Right atrium auricular region (tissue), 2 donors: Measurements from ENCODE around the gene CD1D. TPM values are rescaled to one million over a fixed set of nuclear protein-coding genes. Genes with fewer than 3 reads are reported as not detected.

Source experiments
- DNase-seq: peaks from one replicate; pipeline ENCODE4 v3.0.0-alpha.2; 2019; ENCODE audit warnings: low spot score
- H3K27ac ChIP-seq, 2 donors: fragments of 200-600 bp; sonication (generic); 1 replicate in 1 of 2; 2 replicates in 1 of 2; pipeline ENCODE4 v1.5.1; 2016 to 2019
- H3K27me3 ChIP-seq, 2 donors: fragments of 200-600 bp; sonication (generic); one replicate each; pipeline versions ENCODE4 v1.5.1 to v1.6.0; 2017 to 2019
- H3K36me3 ChIP-seq: fragments of 200-600 bp; sonication (generic); one replicate; pipeline ENCODE4 v1.5.1; 2016
- H3K4me1 ChIP-seq, 2 donors: fragments of 200-600 bp; sonication (generic); one replicate each; pipeline versions ENCODE4 v1.5.1 to v1.6.0; 2017 to 2019
- H3K4me3 ChIP-seq, 2 donors: fragments of 200-600 bp; sonication (generic); 1 replicate in 1 of 2; 2 replicates in 1 of 2; pipeline ENCODE4 v1.5.1; 2017 to 2019; ENCODE audit warnings: mild to moderate bottlenecking in 1 of 2, moderate library complexity in 1 of 2
- H3K9me3 ChIP-seq, 2 donors: fragments of 200-600 bp; sonication (generic); one replicate each; pipeline ENCODE4 v1.5.1; 2019
- total RNA-seq, 2 donors: library from RNA; depleted of rRNA; stranded (reverse); fragments of >200 nt; gene quantifications; one replicate each; pipeline ENCODE4 v1.1.0, GENCODE V29; 2016
- TF ChIP-seq, protein P1 (sequence below), 2 donors: fragments of 200-600 bp; sonication (generic); IDR thresholded peaks; one replicate each; pipeline ENCODE4 v1.5.1; 2019; ENCODE audit warnings: antibody characterized with exemption in 2 of 2

Gene CD1D
- total RNA-seq, 2 donors from 2014 or later, result 0.48 to 2.0 TPM

DNA sequence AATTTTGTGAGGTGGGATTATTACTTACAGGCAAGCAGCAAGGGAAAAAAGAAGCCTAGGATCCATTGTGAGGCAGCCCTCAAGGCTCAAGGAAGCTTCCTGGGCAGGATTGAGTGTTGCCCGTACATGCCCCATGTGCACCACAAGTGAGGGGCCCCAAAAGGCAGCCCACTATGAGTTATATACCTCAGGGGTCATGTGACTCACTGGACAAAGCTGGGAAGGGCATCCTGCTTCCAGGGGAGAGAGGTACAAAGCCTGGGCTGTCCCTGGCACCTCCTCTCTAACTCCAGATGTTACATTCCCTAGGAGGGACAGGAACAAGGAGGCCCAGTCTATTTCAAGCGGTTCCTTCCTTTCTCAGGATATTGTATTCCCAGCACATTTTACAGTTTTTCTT is 34.0 kb upstream of the CD1D start:
- peak; percentile 34 for DNase-seq
- H3K36me3 ChIP-seq, result no peaks in the 10 kb centered on the region
- H3K27ac ChIP-seq, result peak overlapping the region in 1 of 2 donors; percentile 52
- no peak overlapping the region for H3K4me3 ChIP-seq
- no peaks in the 10 kb centered on the region for H3K27me3 ChIP-seq
- no peaks in the 10 kb centered on the region for H3K9me3 ChIP-seq
- TF ChIP-seq, protein P1, sequence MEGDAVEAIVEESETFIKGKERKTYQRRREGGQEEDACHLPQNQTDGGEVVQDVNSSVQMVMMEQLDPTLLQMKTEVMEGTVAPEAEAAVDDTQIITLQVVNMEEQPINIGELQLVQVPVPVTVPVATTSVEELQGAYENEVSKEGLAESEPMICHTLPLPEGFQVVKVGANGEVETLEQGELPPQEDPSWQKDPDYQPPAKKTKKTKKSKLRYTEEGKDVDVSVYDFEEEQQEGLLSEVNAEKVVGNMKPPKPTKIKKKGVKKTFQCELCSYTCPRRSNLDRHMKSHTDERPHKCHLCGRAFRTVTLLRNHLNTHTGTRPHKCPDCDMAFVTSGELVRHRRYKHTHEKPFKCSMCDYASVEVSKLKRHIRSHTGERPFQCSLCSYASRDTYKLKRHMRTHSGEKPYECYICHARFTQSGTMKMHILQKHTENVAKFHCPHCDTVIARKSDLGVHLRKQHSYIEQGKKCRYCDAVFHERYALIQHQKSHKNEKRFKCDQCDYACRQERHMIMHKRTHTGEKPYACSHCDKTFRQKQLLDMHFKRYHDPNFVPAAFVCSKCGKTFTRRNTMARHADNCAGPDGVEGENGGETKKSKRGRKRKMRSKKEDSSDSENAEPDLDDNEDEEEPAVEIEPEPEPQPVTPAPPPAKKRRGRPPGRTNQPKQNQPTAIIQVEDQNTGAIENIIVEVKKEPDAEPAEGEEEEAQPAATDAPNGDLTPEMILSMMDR (IDR thresholded peaks at IDR 0.05), result no peak
- peaks cover 0 to 40% of the 10 kb centered on the region in 2 donors for H3K4me1 ChIP-seq

DNA sequence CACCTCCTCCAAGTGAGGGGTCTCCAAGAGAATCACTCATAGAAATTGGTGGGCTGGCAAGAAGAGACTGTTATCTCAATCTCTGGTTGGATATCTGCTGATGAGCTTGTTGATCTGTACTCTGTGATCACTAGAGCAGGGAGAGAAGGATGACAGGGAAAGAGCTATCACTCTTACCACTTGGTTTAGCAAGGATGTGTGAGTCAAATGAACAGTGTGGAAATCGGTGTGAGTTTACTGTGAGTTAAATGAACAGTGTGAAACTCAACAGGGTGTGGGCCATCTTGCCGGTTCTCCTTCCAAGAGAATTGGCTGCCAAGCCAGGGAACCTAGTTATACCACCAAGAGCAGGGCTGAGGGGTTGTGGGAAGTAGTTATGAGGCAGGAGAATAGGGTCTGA is 33.3 kb upstream of the CD1D start:
- TF ChIP-seq, protein P1 (IDR thresholded peaks at IDR 0.05), result no peak
- Histone ChIP-seq H3K4me1 (peaks cover 0 to 40% of the 10 kb centered on the region in 2 donors), H3K4me3 (no peak overlapping the region), H3K9me3 (no peaks in the 10 kb centered on the region), H3K27me3 (no peaks in the 10 kb centered on the region), H3K36me3 (no peaks in the 10 kb centered on the region), H3K27ac (peak overlapping the region; percentile 52)
- DNase-seq, result peak; percentile 36

DNA sequence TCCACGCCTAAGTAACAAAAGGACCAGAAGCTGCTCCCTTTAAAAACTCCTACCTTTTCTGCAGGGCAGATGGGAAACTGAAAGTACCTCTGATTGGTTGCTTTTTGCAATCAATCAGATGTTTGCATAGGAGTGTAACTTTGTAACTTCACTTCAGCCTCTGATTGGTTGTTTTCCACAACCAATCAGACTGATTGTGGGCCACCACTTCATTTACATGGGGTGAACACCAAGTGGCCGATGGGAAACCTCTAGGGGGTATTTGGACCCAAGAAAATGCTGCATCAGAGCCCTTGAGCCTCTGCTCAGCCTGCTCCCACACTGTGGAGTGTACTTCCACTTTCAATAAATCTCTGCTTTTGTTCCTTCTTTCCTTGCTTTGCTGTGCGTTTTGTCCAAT is 32.8 kb upstream of the CD1D start:
- peaks cover 0 to 40% of the 10 kb centered on the region in 2 donors for H3K4me1 ChIP-seq
- peak; percentile 18 for DNase-seq
- H3K27me3 ChIP-seq, result no peaks in the 10 kb centered on the region
- TF ChIP-seq, protein P1 (IDR thresholded peaks at IDR 0.05), result no peak
- H3K36me3 ChIP-seq, result no peaks in the 10 kb centered on the region
- peak overlapping the region; percentile 52 for H3K27ac ChIP-seq
- H3K9me3 ChIP-seq, result no peaks in the 10 kb centered on the region
- no peak overlapping the region for H3K4me3 ChIP-seq

DNA sequence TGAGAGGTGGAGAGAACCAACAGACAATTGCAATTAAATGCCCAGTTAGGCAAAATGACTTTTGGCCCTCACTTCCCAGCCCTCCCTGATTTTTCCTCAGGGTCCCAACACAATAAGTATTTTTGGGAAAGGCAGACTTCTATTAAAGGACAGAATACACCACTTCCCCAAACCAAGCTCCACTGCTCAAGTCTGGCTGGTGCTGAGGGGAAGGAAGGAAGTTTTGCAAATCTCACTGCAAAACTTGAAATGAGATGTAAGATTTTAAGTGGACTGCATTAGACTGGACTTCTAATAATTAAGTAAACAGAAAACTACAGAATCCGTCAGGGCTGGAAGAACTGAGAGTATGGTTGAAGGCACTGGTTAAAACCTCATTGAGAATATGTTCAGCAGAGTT is 32.2 kb upstream of the CD1D start:
- Histone ChIP-seq H3K9me3 (no peaks in the 10 kb centered on the region), H3K27ac (peak overlapping the region in 1 of 2 donors; percentile 80), H3K36me3 (no peaks in the 10 kb centered on the region), H3K27me3 (no peaks in the 10 kb centered on the region), H3K4me1 (peaks cover 0 to 40% of the 10 kb centered on the region in 2 donors), H3K4me3 (no peak overlapping the region)
- TF ChIP-seq, protein P1 (IDR thresholded peaks at IDR 0.05), result no peak
- peak; percentile 46 for DNase-seq

DNA sequence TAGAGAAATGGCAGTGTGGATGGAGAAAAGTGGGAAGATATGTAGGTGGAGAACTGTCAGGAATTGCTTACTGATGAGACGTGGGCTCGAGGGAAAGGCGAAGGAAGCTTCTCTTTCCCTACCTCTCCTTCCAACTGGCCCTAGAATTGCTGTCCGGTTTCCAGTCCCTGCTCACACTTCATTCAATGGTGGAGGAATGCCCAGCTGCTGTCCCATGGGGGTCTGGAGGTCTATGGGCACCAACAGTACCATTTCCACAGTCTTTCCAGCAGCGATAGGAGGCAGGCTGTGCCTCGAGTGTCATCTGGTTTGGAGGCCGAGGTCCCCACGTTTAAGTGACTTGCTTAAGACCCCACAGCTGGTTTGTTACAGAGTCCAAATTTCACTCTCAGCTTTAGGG is 31.5 kb upstream of the CD1D start:
- H3K4me1 ChIP-seq, result peaks cover 0 to 40% of the 10 kb centered on the region in 2 donors
- peak overlapping the region; percentile 28 to 46 for H3K4me3 ChIP-seq
- peak; percentile 59 for DNase-seq
- no peaks in the 10 kb centered on the region for H3K27me3 ChIP-seq
- peak overlapping the region; percentile 69 to 80 for H3K27ac ChIP-seq
- H3K9me3 ChIP-seq, result no peaks in the 10 kb centered on the region
- H3K36me3 ChIP-seq, result no peaks in the 10 kb centered on the region
- TF ChIP-seq, protein P1 (IDR thresholded peaks at IDR 0.05), result no peak
